NCI-H774 (cell line): ENCODE results near the gene RMI2.
A peak's percentile ranks its signal among the peaks of the same experiment; 100 is the strongest.
"Not testable (repeated sequence)": the region's sequence is repeated elsewhere in the genome, so short reads cannot be mapped to it uniquely, and the experiment has no call there.

ENCODE experiments used
- DNase-seq: peaks from one replicate; lab custom pipeline; 2025; lab: John Stamatoyannopoulos, UW

The RMI2 gene

DNA sequence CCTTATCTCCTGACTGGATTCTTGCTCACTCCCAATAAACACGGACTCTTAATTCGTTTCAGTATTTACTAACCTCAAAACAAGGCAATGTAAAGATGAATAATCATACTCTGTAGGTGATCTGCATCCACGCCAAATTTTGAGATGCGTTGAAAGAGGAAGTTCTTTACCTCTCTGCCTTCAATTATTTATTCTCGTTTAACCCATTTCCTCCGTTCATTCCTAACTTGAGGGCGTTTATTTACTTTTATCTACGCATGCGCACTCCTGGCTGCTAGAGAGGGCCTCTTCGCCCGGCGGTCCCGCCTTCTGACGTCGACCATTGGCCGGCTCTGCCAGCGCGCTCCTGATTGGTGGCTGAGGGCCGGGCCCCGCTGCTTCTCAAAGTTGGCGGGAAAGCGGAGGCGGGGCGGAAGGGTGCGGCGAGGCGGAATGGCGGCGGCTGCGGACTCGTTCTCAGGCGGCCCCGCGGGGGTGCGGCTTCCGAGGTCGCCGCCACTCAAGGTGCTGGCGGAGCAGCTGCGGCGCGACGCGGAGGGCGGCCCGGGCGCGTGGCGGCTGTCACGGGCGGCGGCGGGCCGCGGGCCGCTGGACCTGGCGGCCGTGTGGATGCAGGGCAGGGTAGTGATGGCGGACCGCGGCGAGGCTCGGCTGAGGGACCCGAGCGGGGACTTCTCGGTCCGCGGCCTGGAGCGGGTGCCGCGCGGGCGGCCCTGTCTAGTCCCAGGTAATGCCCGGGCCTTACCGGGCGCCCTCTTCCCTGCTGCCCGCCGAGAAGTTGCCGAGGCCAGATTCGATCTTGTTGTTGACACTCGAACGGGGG is at the start of gene RMI2:
TSS of gene RMI2 (plus strand) at position 420 of the 823 bp plus-strand sequence. CDS start at position 433, 13 bp downstream.
- DNase-seq, result peak; percentile 96

GRCh38 chr16:11295672-11296071 is 49.6 kb upstream of the RMI2 start:
- no peak for DNase-seq

DNA sequence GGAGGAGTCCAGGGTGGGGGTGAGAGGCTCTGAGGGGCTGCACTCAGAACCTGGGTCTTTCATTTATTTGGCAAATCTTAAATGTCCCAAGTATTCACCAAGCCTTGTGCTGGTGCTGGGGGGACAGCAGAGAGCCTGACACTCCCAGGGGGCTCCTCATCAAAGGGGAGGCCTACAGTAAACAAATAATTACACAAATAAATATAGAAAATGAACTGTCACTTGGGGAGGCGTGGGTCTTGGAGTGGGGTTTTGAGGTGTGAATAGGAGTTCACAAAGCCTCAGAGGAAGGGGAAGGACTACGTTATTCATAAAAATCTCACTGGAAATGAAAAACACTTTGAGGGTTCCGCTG is 48.9 kb upstream of the RMI2 start:
- DNase-seq, result no peak

DNA sequence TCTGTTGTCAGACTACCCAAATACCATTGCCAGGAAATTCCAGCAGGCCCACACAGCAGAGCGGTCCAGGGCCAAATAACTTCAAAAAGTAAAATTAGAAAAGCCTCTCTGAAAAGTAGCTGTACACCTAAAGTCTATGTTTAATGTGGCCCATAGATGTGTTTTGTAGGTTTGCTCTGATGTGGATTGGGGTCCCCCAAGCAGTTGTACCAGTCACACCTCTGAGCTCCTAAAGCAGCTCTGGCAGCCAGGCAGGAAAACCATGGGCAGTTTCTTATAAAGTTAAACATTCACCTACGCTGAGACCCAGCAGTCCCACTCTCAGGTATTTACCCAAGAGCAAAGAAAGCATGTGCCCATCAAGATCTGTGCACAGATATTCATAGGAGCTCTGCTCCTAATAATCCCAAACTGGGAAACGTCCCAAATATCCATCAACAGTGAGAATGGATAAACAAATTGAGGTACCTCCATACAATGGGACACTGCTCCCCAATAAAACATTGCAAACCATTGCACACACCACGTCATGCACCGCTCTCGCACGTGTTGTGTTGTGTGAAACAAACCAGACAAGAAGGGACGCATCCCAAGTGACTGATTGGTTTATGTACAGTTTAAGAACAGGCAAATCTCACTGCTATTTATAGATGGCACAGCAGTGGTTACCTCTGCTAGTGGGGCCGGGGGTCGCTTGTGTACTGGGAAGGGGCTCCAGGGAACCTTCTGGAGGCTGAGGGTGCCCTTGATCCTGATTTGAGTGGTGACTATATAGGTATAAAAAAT is 48.4 kb upstream of the RMI2 start:
- DNase-seq, result no peak

GRCh38 chr16:11297492-11298142 is 47.6 kb upstream of the RMI2 start:
- peak; percentile 45 for DNase-seq

- DNase-seq, result no peak
Observed at GRCh38 chr16:11298143-11298900, 46.9 kb upstream of the RMI2 start.

DNA sequence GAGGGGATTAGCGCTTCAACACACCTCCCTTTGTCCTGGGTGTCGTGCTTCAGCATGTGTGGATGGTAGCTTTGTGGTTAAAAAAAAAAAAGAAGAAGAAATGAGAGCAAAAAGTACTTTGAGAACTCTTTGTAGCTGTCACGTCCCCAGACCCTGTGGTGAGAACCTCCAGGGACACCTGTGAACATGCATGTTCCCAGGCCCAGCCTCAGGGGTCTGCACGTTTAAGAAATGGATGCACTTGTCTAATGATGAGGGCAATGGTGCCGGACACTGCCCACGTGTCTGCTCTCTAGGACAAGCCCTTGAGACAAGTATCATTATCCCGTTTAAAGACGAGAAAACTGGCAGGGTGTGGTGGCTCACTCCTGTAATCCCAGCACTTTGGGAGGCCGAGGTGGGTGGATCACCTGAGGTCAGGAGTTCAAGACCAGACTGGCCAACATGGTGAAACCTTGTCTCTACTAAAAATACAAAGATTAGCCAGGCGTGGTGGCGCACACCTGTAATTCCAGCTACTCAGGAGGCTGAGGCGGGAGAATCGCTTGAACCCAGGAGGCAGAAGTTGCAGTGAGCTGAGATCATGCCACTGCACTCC is 46.2 kb upstream of the RMI2 start:
- DNase-seq, result not testable (repeated sequence)

GRCh38 chr16:11299865-11300559 is 45.2 kb upstream of the RMI2 start:
- no peak for DNase-seq

DNA sequence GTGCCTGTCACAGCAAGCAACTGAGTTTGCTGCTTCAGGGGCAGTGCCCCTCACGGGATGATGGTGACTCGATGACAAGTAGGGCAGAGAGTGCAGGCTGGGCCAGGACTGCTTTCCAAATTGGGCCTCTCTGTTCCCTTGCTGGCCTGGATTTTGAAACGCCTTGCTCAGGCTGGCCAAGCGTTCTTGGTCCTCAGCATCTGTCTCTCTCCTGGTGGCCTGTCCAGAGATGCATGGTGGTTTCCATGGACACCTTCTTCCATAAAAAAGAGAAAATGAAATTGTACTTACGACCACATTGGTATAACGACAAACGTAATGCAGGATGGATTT is 44.7 kb upstream of the RMI2 start:
- no peak for DNase-seq

- DNase-seq, result no peak
Observed at GRCh38 chr16:11301645-11302501, 43.4 kb upstream of the RMI2 start.

GRCh38 chr16:11302977-11303376 is 42.3 kb upstream of the RMI2 start:
- peak; percentile 66 for DNase-seq

DNA sequence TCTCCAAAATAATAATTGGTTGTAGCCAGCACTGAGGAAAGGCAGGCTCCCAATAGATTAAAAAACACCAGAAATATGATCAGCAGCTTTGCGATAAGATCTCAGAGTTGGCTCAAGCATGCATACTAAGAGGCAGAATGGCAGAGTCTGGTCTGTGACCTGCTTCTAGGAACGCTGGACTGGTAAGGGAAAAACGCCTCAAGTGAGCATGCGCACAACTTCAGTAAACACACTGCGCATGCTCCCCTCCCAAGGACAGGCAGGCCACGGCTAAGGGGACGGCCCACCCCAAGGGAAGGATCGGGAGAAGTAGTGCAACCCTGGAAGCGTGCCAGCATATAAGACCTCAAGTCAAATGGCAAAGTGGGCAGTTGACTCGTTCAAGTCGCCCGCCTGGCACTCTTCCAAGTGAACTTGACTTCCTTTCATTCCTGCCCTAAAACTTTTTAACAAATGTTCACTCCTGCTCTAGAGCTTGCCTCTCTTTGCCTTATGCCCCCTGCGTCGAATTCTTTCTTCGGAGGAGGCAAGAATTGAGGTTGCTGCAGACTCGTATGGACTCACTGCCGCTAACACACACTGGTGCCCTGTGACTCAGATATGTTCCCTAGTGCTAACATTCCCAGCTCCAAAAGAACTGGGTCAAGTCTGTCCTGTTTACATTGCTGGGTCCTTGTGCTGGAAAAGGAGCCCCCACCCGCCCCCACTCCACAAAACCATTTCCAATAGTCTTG is 41.7 kb upstream of the RMI2 start:
- DNase-seq, result peak; percentile 11

DNA sequence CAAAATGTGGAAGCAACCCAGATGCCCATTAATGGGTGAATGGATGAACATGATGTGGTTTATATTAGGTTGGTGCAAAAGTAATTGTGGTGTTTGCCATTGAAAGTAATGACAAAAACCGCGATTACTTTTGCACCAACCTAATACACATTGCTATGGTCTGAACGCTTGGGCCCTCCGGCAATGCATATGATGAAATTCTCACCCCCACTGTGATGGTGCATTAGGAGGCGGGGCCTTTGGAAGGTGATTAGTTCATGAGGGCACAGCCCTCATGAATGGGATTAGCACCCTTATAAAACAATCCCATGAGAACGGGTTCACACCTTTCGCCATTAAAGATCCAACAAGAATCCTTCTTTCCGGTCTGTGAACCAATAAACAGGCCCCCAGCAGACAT is 38.9 kb upstream of the RMI2 start:
- DNase-seq, result no peak

- DNase-seq, result no peak
Observed at GRCh38 chr16:11306997-11307638, 38.1 kb upstream of the RMI2 start.

- DNase-seq, result no peak
Observed at GRCh38 chr16:11307639-11308492, 37.4 kb upstream of the RMI2 start.

- peak; percentile 10 for DNase-seq
Observed at GRCh38 chr16:11308493-11309283, 36.6 kb upstream of the RMI2 start.
